ENCODE data around the gene RTL10. TPM values are rescaled to one million over a fixed set of nuclear protein-coding genes. Genes with fewer than 3 reads are reported as not detected.

RTL10 gene
- total and polyA plus RNA-seq, 2 of the 13 experiments (the other 11 are each of a cell fraction or from before 2014, with no cell fraction given): 14.1 to 15.8 TPM

- peak; percentile 88 for TF ChIP-seq LCORL (IDR thresholded peaks at IDR 0.05)
- peak; percentile 95; the same call in 1 of the 2 replicates for TF ChIP-seq LCORL (CRISPR knock-in tag; IDR thresholded peaks at IDR 0.05)
- TF ChIP-seq ATRX (CRISPR knock-in tag; IDR thresholded peaks at IDR 0.05; ENCODE audit: borderline replicate concordance): no peak
- TF ChIP-seq PAXIP1 (CRISPR knock-in tag; conservative IDR thresholded peaks at IDR 0.05): peak; percentile 88
- peak; percentile 79; the same call in 1 of the 2 replicates for TF ChIP-seq ZSCAN30 (CRISPR knock-in tag; IDR thresholded peaks at IDR 0.05)
- no peak for TF ChIP-seq MTA1 (CRISPR knock-in tag; IDR thresholded peaks at IDR 0.05; ENCODE audit: borderline replicate concordance)
- peak; percentile 77; the same call in 1 of the 2 replicates for TF ChIP-seq TBX2 (CRISPR knock-in tag; IDR thresholded peaks at IDR 0.05; ENCODE audit: borderline replicate concordance)
- peak; percentile 71 for TF ChIP-seq PITX1 (CRISPR knock-in tag; IDR thresholded peaks at IDR 0.05)
- TF ChIP-seq MAFK (conservative IDR thresholded peaks at IDR 0.05 in 1 of 2, IDR thresholded peaks at IDR 0.05 in 1 of 2; ENCODE audit: low read length in 2 of 2): peak; percentile 69 to 76
- peak; percentile 71 for TF ChIP-seq SALL1 (CRISPR knock-in tag; IDR thresholded peaks at IDR 0.05)
- TF ChIP-seq KIAA2018 (CRISPR knock-in tag; IDR thresholded peaks at IDR 0.05; ENCODE audit: borderline replicate concordance): no peak
- no peak for TF ChIP-seq KDM5A (IDR thresholded peaks at IDR 0.05; ENCODE audit: borderline replicate concordance, low read length)
- TF ChIP-seq ZNF713 (CRISPR knock-in tag; IDR thresholded peaks at IDR 0.05): no peak; the same call in 1 of the 2 replicates
- TF ChIP-seq TRIM24 (CRISPR knock-in tag; IDR thresholded peaks at IDR 0.05): no peak
- no peak for TF ChIP-seq KAT2B (IDR thresholded peaks at IDR 0.05; ENCODE audit: borderline replicate concordance, low read depth, low read length)
- peak; percentile 52; the same call in 1 of the 2 replicates for TF ChIP-seq GFI1 (CRISPR knock-in tag; IDR thresholded peaks at IDR 0.05; ENCODE audit: borderline replicate concordance)
Measured at GRCh38 chr22:19855504-19856409, 1.1 kb upstream of the RTL10 start (continued).

Measured in HepG2 (cell line).